Activated CD4-positive, alpha-beta T cell treated with anti-CD3 and anti-CD28 coated beads, Interleukin-2, amount 50 U/mL, for 16 hours (primary cell): ENCODE data around the gene FOXP2.
"Not testable (repeated sequence)": the region's sequence is repeated elsewhere in the genome, so short reads cannot be mapped to it uniquely, and the experiment has no call there.

Experiments
- DNase-seq: peaks from one replicate; pipeline ENCODE4 v3.0.0-alpha.2; 2020

Gene FOXP2

GRCh38 chr7:114414156-114415063 is at the start of gene FOXP2:
TSS of gene FOXP2 (plus strand) at chr7:114414815. CDS start at chr7:114426512, 11,697 bp downstream.
- no peak for DNase-seq

DNA sequence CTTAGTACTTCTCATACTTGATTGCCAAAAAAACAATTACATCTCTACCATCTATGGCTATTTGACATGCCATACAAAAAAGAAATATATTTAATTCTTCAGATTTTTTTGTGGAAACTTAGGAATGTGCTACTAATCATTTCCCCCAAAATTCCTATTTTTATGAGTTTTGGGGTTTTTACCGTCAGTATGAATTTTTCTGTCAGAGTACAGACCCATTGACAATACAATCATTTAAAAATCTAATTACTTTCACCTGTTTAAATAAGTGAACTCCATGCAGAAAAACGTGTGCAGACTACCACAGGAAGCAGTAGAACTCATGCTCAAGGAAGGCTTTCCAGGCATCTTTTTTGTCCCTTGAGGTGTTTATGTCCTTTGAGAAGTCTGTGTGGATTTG is 48.8 kb upstream of the FOXP2 start:
- no peak for DNase-seq

DNA sequence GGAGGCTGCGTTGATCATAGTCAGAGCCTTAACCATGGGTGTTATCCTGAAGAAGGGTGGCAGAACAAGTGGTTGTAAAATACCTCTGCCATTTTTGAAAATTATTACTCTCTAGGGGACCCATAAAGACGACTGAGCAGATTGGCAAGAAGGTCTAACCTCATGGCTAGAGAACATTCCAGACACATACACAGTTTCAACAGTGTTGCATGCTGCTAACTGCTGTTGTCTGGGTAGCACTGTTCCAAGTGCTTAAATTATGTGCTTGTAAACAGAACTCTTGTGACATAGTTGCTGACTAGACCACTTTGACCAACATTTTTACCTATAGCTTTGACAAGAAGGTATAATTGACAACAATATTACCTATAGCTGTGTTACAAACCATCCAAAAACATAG is 46.1 kb upstream of the FOXP2 start:
- no peak for DNase-seq

DNA sequence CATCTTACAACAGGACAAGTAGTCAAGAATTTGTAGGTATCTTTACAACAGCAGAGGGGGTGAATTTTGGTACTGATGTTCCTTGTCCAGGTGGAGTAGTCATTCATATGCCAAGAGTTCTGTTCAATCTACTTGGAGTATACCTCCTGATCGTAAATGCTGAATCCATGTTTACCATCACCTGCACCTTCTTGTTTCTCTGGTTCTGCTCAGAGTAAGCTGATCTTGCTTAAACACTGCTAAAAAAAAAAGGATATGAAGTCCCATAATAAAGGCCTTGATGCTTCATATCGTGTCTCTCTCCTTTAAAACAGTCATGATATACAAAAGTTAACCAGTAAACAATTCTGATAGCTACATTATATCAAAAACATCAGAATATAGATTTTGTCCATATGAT is 45.3 kb upstream of the FOXP2 start:
- no peak for DNase-seq

- DNase-seq = no peak
Measured at GRCh38 chr7:114372619-114373018, 42.0 kb upstream of the FOXP2 start.

DNA sequence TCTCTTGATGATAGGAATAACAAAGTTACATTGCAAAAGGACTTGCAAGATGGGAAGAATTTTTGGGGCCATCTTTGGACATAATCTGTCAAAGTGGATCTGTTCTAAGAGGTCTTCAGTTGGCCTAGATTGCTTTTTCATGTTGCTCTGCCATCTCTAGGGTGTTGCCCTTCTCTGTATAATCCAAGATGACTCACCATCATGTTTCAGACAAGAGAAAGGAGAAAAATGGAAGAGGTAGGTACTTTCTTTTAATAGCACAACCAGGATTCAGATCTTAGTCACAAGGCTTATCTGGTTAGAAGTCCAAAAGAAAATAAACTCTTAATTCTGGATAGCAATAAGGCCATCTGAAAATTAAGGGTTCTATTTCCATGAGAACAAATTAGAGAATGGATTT is 38.7 kb upstream of the FOXP2 start:
- DNase-seq = no peak

DNA sequence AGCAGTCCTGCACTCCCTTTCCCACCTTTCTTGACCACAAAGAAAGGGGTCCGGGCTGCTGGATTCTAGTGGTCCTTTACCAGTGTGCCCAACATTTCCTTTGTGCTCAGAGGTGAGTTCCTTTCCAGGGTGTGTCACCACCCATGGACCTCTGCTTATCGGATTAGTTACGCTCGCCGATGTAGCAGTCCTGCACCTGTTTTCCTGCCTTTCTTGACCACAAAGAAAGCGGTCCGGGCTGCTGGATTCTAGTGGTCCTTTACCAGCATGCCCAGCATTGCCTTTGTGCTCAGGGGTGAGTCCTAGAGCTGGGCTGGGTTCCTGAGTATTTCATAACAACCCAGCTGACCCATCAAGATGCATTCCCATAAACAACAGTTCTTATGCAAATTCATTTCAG is 30.7 kb upstream of the FOXP2 start:
- DNase-seq = not testable (repeated sequence)

GRCh38 chr7:114384346-114384745 is 30.3 kb upstream of the FOXP2 start:
- not testable (repeated sequence) for DNase-seq

GRCh38 chr7:114388021-114388420 is 26.6 kb upstream of the FOXP2 start:
- no peak for DNase-seq

GRCh38 chr7:114392686-114393085 is 21.9 kb upstream of the FOXP2 start:
- no peak for DNase-seq

DNA sequence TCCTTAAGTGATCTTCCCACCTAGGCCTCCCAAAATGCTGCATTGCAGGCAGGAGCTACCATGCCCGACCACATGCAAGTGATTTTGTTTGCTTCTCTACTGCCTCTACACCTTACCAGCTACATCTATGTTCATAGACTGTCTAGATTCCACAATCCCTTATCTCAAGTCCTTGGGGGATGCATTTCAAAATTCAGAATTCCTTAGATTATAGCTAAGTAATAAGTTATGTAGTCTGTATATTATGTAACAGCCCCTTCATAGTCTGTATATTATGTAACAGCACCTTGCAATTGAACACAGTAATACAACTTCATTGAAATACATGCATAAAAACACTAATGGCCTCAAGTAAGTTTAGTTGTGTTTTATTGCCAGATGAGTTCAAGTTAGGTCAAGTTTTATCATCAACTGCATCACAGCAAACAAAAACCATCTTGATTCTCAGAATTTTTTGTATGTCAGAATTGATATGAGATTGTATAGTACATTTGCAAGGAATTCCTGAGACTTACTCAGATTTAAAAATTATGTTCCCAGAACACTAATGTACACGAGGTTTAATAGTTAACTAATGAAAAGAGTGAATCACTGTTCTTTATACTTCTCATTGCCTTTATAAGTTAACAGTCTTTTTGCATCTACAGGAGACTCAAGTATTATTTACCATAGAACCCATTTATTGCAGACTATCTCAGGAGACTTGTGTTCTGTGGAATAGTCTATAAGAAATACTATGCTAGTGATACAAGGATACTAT is 11.6 kb upstream of the FOXP2 start:
- no peak for DNase-seq

DNA sequence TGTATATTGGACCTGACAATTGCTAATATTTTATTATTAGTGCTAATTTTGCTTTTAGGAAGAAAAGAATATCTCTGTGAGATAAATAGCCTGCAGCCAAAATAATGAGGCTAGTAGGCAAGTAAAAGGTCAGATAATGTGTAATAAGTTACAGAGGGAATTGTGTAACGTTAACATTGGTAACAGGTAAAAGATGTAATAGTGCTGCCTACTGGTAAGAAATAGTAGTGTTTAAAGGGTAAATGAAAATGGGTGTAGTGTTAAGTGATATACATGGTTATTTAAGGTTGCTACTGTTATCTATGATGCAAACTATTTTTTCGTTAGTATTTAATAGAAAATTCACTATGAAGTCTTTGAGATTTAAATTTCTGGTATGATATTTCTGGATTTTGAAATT is 9.2 kb upstream of the FOXP2 start:
- peak; percentile 1 for DNase-seq

- DNase-seq = no peak
Measured at GRCh38 chr7:114409750-114410149, 4.9 kb upstream of the FOXP2 start.

- DNase-seq = no peak
Measured at GRCh38 chr7:114412548-114412947, 2.1 kb upstream of the FOXP2 start.

GRCh38 chr7:114413761-114414155 is 857 bp upstream of the FOXP2 start:
- no peak for DNase-seq

DNA sequence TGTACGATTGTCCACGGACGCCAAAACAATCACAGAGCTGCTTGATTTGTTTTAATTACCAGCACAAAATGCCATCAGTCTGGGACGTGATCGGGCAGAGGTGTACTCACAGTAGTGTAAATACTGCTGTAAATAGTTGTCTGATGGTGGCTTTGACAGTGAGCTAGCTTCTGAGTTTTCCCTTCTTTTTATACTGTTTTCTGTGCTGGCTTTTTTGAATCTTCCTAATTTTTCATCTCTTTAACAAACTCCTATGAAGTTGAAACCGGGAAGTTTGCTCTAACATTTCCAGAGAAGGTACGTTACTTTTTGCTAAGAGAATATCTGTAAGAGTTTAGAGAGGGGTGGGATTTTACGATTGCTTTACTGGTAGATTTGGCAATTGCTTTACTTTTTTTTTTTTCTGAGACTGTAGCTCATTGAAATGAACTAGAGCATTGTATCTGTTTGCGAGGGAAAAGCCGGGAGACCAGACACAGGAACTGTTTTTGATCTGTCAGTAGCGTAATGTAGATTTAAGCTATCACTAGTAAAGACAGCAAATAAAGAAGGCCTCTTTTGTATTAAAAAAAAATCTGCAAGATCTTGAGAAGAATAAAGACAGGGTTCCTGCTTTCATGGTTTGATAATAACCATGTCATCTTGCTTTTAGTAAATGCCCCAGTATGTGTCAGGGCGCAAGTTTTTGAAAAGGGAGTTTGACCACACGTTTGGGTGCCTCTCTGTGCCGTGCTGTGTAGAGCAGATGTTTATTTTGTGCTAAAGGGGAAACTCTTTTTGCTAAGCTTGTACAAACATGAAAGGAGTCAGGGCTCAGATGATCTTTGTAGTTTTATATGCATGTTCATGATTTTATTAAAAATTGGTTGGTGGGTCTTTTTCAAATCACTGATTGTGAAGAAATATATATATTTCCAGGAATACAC is 712 bp downstream of the FOXP2 start:
- no peak for DNase-seq

GRCh38 chr7:114416129-114416990 is 1.7 kb downstream of the FOXP2 start:
- DNase-seq = no peak

- DNase-seq = no peak
Measured at GRCh38 chr7:114417290-114417689, 2.7 kb downstream of the FOXP2 start.

GRCh38 chr7:114418117-114418516 is 3.5 kb downstream of the FOXP2 start:
- no peak for DNase-seq

DNA sequence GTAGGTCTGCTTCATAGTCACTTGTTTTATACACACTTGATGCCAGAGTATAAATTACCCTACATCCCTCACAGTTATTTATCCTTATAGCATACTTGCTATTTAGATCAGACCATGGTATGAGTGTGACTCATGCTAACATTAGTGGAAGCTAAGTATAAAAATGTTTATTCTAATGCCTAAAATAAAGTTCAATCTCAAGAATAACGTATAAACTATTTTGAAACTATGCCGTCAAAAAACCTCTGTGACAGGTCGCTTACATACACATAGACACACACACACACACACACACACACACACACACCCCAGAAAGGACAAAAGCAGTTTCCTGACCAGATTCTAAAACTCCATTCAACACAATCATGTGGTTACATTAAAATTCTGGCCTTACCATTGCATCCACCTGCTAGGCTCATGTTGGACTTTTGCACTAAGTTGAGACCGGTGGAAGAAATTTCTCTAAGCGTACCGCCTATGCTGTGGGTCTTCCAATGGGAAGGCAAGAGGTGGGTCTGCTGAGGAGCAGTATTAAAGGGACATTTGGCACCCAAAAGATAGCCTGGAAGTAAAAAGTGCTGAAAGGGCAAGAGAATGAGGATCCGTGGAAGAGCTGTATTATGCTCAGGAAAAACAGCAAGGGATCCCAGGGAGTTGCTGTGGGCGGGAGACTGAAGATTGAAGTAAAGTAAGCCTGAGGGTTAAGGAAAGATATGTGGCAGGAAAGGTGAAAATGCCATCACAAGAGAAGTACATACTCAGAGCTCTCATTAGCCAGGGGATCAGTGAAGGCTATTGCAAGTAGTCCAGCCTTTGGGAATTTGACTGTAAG is 5.0 kb downstream of the FOXP2 start:
- no peak for DNase-seq
